MCF 10A (cell line): ENCODE measurements around the gene ARSG. TPM values are rescaled to one million over a fixed set of nuclear protein-coding genes. Genes with fewer than 3 reads are reported as not detected.
A peak's percentile ranks its signal among the peaks of the same experiment; 100 is the strongest.

ENCODE experiments used
- BruUV-seq: library from RNA; stranded (reverse); fragments of 400-500 nt; replicated peaks from 2 replicates; lab custom pipeline; 2021; lab: Mats Ljungman, UMichigan
- CTCF ChIA-PET: fragments of 300-600 bp; sonication (Branson Sonifier 250); formaldehyde crosslinking; extraction: SDS; loops from one replicate; lab custom pipeline; 2021; ENCODE audit warnings: antibody characterized with exemption, inconsistent platforms; lab: Yijun Ruan, JAX
- POLR2A ChIA-PET: fragments of 300-600, 350-650 bp; sonication (Branson Sonifier 250); formaldehyde crosslinking; extraction: SDS; loops from one replicate; lab custom pipeline; 2020; ENCODE audit warnings: antibody characterized with exemption, inconsistent platforms; lab: Yijun Ruan, JAX
- DNase-seq: peaks from one replicate; pipeline ENCODE4 v3.0.0-alpha.2; 2018; ENCODE audit not compliant: unreplicated experiment
- H3K27ac Mint-ChIP-seq: one replicate; pipeline ENCODE4 v1.8.0; 2022; ENCODE audit warnings: mild to moderate bottlenecking, low read depth, mixed read lengths; ENCODE audit not compliant: unreplicated experiment
- H3K27me3 Mint-ChIP-seq: one replicate; pipeline ENCODE4 v1.8.0; 2022; ENCODE audit warnings: mixed read lengths; ENCODE audit not compliant: insufficient read depth, unreplicated experiment
- H3K36me3 Mint-ChIP-seq: one replicate; pipeline ENCODE4 v1.8.0; 2022; ENCODE audit warnings: mild to moderate bottlenecking, moderate library complexity, mixed read lengths; ENCODE audit not compliant: insufficient read depth, unreplicated experiment
- H3K4me1 Mint-ChIP-seq: one replicate; pipeline ENCODE4 v1.8.0; 2022; ENCODE audit warnings: mixed read lengths; ENCODE audit not compliant: insufficient read depth, unreplicated experiment
- H3K4me3 Mint-ChIP-seq: one replicate; pipeline ENCODE4 v1.8.0; 2022; ENCODE audit warnings: mild to moderate bottlenecking, moderate library complexity, mixed read lengths; ENCODE audit not compliant: unreplicated experiment
- H3K9me3 Mint-ChIP-seq: one replicate; pipeline ENCODE4 v1.8.0; 2022; ENCODE audit warnings: mixed read lengths; ENCODE audit not compliant: unreplicated experiment
- CTCF ChIP-seq: fragments of 200-600 bp; IDR thresholded peaks from one replicate; pipeline ENCODE4 v1.8.0; 2022; ENCODE audit warnings: antibody characterized with exemption, mild to moderate bottlenecking; ENCODE audit not compliant: unreplicated experiment
- intact Hi-C: fragments of 100-400 bp; cut with micrococcal nuclease; formaldehyde crosslinking; loops from 2 replicates; pipeline ENCODE4 v1.14.1; 2022
- total RNA-seq: library from RNA; stranded (reverse); gene quantifications from 2 replicates; pipeline ENCODE4 v1.2.3, GENCODE V29; 2022

The ARSG gene
- total RNA-seq, 1 experiment from 2014 or later, result 5.9 TPM

DNA sequence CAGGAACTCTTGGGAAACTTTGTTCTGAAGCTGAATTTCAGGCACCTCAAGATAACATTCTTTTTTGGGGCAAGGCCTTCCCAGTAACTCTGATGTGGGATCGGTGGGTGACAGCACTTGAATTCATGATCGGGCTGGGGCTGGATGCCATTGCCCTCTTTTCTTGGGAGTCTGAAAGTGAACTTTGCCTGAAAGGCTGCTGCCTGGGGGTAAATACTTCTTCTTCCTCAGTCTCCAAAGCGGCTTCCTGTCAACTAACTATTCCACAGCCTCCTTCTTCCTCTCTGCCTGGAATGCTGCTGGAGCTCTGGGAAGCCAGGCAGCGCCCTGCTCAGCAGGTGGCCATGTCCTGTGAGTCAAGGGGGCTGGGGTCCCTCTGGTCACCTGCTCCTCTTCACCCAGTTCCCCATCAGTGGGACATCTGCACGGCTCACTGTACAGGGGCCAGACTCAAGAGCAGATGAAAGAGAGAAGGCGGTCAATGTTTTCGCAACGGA is 86.5 kb downstream of the ARSG start:
- Mint-ChIP-seq H3K4me1 (peaks cover 14% of the 10 kb centered on the region), H3K36me3 (no peaks in the 10 kb centered on the region), H3K4me3 (peak overlapping the region; percentile 44), H3K27ac (peak overlapping the region; percentile 69), H3K9me3 (no peaks in the 10 kb centered on the region), H3K27me3 (no peaks in the 10 kb centered on the region)
- POLR2A ChIA-PET, result interaction anchor here (0.6 kb wide), 1 partner anchor 136 kb away, joined by 4 read pairs; no protein-coding TSS in a partner anchor
- no TSS peak for BruUV-seq
- intact Hi-C loops, result no loop called here
- no peak for TF ChIP-seq CTCF
- CTCF ChIA-PET, result no interaction called here
- no peak for DNase-seq

- no TSS peak for BruUV-seq
- TF ChIP-seq CTCF, result no peak
- H3K4me3 Mint-ChIP-seq, result peak overlapping the region; percentile 44
- H3K9me3 Mint-ChIP-seq, result no peaks in the 10 kb centered on the region
- peak; percentile 95 for DNase-seq
- peaks cover 17% of the 10 kb centered on the region for H3K4me1 Mint-ChIP-seq
- no peaks in the 10 kb centered on the region for H3K27me3 Mint-ChIP-seq
- ChIA-PET POLR2A (interaction anchor here (0.6 kb wide), 1 partner anchor 136 kb away, joined by 4 read pairs; no protein-coding TSS in a partner anchor), CTCF (no interaction called here)
- H3K27ac Mint-ChIP-seq, result peak overlapping the region; percentile 69
- intact Hi-C loops, result no loop called here
- no peaks in the 10 kb centered on the region for H3K36me3 Mint-ChIP-seq
These were observed 87.2 kb downstream of the ARSG start for GRCh38 chr17:68378268-68379176.

- ChIA-PET POLR2A (no interaction called here), CTCF (no interaction called here)
- no peaks in the 10 kb centered on the region for H3K36me3 Mint-ChIP-seq
- TF ChIP-seq CTCF, result no peak
- no peak overlapping the region for H3K27ac Mint-ChIP-seq
- no peaks in the 10 kb centered on the region for H3K9me3 Mint-ChIP-seq
- intact Hi-C loops, result no loop called here
- H3K4me3 Mint-ChIP-seq, result no peak overlapping the region
- H3K27me3 Mint-ChIP-seq, result no peaks in the 10 kb centered on the region
- H3K4me1 Mint-ChIP-seq, result peaks cover 23% of the 10 kb centered on the region
- DNase-seq, result no peak
- no TSS peak for BruUV-seq
These were observed 87.8 kb downstream of the ARSG start for GRCh38 chr17:68379177-68379510.
